ENCODE measurements around the gene OVCH2. TPM values are rescaled to one million over a fixed set of nuclear protein-coding genes. Genes with fewer than 3 reads are reported as not detected.

OVCH2 gene
- total and polyA plus RNA-seq, 2 experiments from 2014 or later, result not detected

- Histone ChIP-seq H3K36me3 (no peaks in the 10 kb centered on the region), H3K27ac (no peak overlapping the region), H3K27me3 (no peaks in the 10 kb centered on the region), H3K4me3 (no peak overlapping the region), H3K9me3 (ENCODE audit: low read depth) (no peaks in the 10 kb centered on the region), H3K4me1 (ENCODE audit: low read depth) (peaks cover 14% of the 10 kb centered on the region)
- DNase-seq (ENCODE audit: low read depth in 1 of 2, low spot score in 1 of 2), result no peak
- no peak for TF ChIP-seq CTCF (IDR thresholded peaks at IDR 0.05; ENCODE audit: low read depth, low read length)
These were observed 49.6 kb downstream of the OVCH2 start for GRCh38 chr11:7656704-7657103.

GRCh38 chr11:7655253-7656217, 50.7 kb downstream of the OVCH2 start:
- no peaks in the 10 kb centered on the region for H3K9me3 ChIP-seq (ENCODE audit: low read depth)
- TF ChIP-seq CTCF (IDR thresholded peaks at IDR 0.05; ENCODE audit: low read depth, low read length), result no peak
- peaks cover 14% of the 10 kb centered on the region for H3K4me1 ChIP-seq (ENCODE audit: low read depth)
- H3K27ac ChIP-seq, result no peak overlapping the region
- no peaks in the 10 kb centered on the region for H3K27me3 ChIP-seq
- no peaks in the 10 kb centered on the region for H3K36me3 ChIP-seq
- DNase-seq (ENCODE audit: low read depth in 1 of 2, low spot score in 1 of 2), result no peak
- no peak overlapping the region for H3K4me3 ChIP-seq

GRCh38 chr11:7654195-7654705, 52.0 kb downstream of the OVCH2 start:
- Histone ChIP-seq H3K4me1 (ENCODE audit: low read depth) (peaks cover 14% of the 10 kb centered on the region), H3K27me3 (no peaks in the 10 kb centered on the region), H3K27ac (no peak overlapping the region), H3K36me3 (no peaks in the 10 kb centered on the region), H3K4me3 (no peak overlapping the region), H3K9me3 (ENCODE audit: low read depth) (no peaks in the 10 kb centered on the region)
- no peak for TF ChIP-seq CTCF (IDR thresholded peaks at IDR 0.05; ENCODE audit: low read depth, low read length)
- DNase-seq (ENCODE audit: low read depth in 1 of 2, low spot score in 1 of 2), result no peak

- TF ChIP-seq CTCF (IDR thresholded peaks at IDR 0.05; ENCODE audit: low read depth, low read length), result no peak
- H3K27ac ChIP-seq, result no peak overlapping the region
- H3K4me3 ChIP-seq, result no peak overlapping the region
- H3K27me3 ChIP-seq, result no peaks in the 10 kb centered on the region
- no peak for DNase-seq (ENCODE audit: low read depth in 1 of 2, low spot score in 1 of 2)
- no peaks in the 10 kb centered on the region for H3K36me3 ChIP-seq
- peaks cover 8% of the 10 kb centered on the region for H3K4me1 ChIP-seq (ENCODE audit: low read depth)
- H3K9me3 ChIP-seq (ENCODE audit: low read depth), result no peaks in the 10 kb centered on the region
These were observed 54.6 kb downstream of the OVCH2 start for GRCh38 chr11:7651700-7652099.

GRCh38 chr11:7651140-7651551, 55.1 kb downstream of the OVCH2 start:
- Histone ChIP-seq H3K4me1 (ENCODE audit: low read depth) (peaks cover 3% of the 10 kb centered on the region), H3K27me3 (no peaks in the 10 kb centered on the region), H3K27ac (no peak overlapping the region), H3K36me3 (no peaks in the 10 kb centered on the region), H3K9me3 (ENCODE audit: low read depth) (no peaks in the 10 kb centered on the region), H3K4me3 (no peak overlapping the region)
- DNase-seq (ENCODE audit: low read depth in 1 of 2, low spot score in 1 of 2), result no peak
- TF ChIP-seq CTCF (IDR thresholded peaks at IDR 0.05; ENCODE audit: low read depth, low read length), result no peak
